COR-L47 (cell line): ENCODE results near the gene DNAJB9.
A peak's percentile ranks its signal among the peaks of the same experiment; 100 is the strongest.

ENCODE experiments used
- DNase-seq: peaks from one replicate; lab custom pipeline; 2025; lab: John Stamatoyannopoulos, UW

Gene DNAJB9

DNA sequence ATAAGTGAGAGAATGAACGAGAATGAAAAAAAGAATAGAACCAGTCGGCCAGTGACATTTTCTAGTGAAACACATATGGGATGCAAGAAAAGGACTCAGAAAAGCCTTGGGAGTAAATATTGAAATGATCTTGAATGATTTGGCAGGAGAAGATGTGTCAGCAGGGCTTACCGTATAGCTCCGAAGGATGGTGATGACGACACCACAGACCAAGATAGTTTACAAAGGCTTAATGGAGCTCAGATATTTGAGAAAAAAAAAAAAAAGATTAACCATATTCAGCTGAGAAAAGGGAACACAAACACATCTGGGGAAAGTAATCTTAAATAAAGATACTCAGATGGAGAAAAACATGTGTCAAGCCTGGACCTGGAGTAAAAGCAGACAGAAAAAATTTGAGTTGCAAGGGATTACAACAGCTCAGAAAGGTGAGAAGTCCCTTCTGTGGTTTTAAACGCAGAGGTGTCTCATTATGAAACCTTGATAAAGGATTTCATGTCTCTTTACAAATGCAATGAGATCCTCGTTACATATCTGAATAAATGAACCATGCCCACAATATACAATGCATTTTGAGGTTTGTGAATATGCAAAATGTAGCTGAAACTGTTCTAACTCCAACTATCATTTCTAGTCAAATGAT, 36.0 kb downstream of the DNAJB9 start:
- DNase-seq: no peak

DNA sequence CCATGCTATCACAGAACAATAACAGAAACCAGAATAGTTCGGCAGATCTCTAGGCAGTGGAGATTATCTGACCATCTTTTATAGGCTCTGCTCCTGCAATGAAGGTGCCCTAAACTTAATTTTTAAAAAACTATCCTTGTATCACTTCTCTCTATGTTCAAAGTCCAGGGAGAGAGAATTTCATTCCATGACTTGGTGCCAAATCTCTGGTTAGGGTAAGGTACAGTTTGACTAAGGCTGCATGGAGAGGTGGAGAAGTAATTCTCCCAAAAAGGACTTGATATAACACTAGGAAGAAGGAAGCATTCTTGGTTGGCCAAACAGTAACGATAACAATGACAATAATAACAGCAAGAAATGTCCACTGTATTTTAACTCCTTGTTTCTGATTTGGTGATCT, 40.0 kb downstream of the DNAJB9 start:
- DNase-seq: no peak

DNA sequence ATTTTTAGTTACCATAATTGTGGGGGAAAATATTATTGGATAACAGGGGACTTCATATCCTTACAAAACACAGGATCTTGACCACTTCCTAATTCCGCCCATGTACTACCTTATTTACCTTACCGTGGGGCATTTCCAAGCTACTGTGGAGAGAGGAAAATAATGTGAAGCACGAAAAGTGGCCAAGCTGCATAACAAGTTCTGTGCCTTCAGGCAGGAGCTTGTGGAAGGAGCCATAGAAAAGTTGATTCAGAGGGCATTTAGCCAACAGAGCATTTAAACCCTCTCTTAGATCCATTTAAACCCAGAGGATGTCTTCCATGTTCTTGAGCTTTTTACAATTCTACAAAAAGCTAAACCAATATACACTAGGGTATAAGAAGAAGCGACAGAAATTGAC, 41.6 kb downstream of the DNAJB9 start:
- no peak for DNase-seq

DNA sequence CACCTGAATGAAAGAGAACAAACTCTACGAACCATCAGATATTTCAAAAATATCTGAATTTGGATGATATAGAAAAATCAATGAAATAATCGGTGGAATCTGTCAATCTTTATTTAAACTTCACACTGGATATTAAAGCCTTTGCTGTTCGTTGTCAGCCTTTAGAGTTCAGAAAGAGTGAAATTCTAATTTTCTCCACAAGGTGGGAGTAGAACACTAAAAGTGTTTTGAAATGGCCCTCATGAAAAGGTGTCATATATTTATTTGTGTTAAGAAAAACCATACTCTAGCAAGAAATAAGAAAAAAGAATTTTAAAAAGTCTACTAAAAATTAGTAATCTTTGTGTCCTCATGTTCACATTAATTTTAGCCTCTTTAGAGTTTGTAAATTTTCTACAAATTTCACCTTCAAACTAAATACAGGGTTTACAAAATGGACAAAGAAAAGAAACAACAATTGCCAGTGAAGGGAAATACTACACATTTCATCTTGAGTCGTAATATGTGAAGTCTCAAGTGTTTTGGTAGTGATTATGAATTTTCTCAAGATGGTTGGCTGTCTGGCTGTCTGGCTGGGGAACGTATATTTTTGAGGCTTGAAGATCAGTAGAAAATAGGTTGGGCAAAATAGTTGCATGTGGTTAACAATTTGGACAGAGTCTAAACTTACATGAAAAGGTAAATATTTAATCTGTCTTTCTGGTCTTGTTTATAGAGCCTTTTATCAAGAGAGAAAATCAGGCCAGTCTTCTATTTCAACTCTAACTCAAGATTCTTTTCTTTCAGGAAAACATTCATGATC, 43.7 kb downstream of the DNAJB9 start:
- DNase-seq: peak; percentile 59

DNA sequence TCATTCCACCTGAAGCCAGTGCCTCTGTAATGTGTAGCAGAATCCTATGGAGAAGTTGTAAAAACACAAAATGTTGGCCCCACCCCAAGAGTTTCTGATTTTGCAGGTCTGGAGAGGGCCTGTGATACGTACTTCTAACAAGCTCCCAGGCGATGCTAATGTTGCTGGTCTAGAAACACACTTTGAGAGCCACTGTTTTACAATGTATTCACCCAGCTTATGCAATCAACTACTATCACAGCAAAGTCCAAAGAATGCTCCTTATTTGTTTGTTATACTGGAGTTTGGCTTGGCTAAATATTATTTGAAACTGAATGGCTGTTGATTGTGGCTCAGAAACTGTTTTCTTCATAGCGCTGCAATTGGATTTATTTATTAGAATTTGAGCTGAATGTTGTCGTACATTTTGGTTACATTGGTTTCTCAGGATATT, 44.3 kb downstream of the DNAJB9 start:
- no peak for DNase-seq

DNA sequence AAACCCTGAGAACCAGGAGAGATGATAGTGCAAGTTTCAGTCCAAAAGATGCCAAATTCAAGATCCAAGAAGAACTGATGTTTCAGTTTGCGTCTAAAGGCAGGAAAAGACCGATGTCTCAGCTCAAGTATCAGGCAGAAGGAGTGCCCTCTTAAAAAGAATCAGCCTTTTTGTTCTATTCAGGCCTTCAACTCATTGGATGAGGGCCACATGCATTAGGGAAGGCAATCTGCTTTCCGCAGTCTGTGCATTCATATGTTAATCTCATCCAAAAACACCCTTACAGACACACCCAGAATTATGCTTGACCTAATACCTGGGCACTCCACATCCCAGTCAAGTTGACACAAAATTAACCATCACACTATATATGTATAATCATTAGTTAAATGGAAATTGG, 45.2 kb downstream of the DNAJB9 start:
- DNase-seq: no peak

DNA sequence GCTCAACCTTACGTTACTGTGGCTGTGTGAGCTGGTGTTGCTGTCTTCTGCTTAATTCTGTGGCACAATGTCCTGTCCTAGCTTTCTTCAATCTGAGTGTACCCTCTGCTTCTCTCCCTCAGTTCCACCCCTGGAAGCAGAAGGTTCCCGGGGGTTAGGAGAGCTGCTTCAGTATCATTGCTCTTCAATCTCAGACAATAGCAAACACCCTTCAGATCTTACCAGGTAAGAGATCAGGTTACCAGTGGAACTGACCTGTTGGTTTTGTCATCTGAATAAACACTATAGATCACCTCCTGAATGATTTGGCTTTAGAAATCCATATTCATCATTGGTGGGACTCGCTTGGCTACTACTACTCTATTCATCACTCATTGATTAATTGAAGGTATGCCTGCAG, 48.4 kb downstream of the DNAJB9 start:
- DNase-seq: no peak

DNA sequence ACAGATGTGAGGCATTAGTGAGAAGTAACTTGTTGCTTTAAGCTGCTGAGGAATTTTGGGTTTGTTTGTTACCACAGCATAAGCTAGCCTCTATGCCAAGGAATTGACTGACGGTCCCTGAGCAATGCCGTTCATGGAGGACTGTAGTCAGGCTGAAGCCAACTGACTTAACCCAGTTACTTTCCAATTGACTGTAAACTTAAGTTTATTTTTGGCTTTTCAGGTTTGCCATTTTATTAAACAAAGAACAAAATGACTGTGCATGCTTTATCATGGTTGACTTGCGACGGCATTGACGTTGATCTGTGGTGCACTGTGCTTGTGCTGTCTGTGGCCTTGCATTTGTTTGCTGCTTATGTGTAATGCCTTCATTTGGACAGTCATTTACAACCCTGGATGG, 53.5 kb downstream of the DNAJB9 start:
- no peak for DNase-seq
